Activated CD4-positive, alpha-beta T cell treated with anti-CD3 and anti-CD28 coated beads, Interleukin-2, amount 10 ng/mL, durations not matched to agents 24 days and 14 days (primary cell): Measurements from ENCODE around the gene RAD51B. TPM values are rescaled to one million over a fixed set of nuclear protein-coding genes. Genes with fewer than 3 reads are reported as not detected.

Experiments used
- DNase-seq: peaks from one replicate; pipeline ENCODE4 v3.0.0; 2022
- H3K27ac Mint-ChIP-seq: one replicate; pipeline ENCODE4 v1.8.0; 2022; ENCODE audit warnings: mild to moderate bottlenecking, mixed read lengths
- H3K27me3 Mint-ChIP-seq: one replicate; pipeline ENCODE4 v1.8.0; 2022; ENCODE audit warnings: mixed read lengths
- H3K36me3 Mint-ChIP-seq: one replicate; pipeline ENCODE4 v1.8.0; 2022; ENCODE audit warnings: low read depth, mild to moderate bottlenecking, mixed read lengths
- H3K4me1 Mint-ChIP-seq: one replicate; pipeline ENCODE4 v1.8.0; 2021; ENCODE audit warnings: mixed read lengths
- H3K4me3 Mint-ChIP-seq: one replicate; pipeline ENCODE4 v1.8.0; 2022; ENCODE audit warnings: mild to moderate bottlenecking, moderate library complexity, mixed read lengths
- H3K9me3 Mint-ChIP-seq: one replicate; pipeline ENCODE4 v1.8.0; 2021; ENCODE audit warnings: mixed read lengths
- intact Hi-C: fragments of 100-400 bp; cut with micrococcal nuclease; formaldehyde crosslinking; loops from one replicate; pipeline ENCODE4 v1.15.1; 2023
- total RNA-seq: library from RNA; stranded (reverse); gene quantifications from 2 replicates; pipeline ENCODE4 v1.2.3, GENCODE V29; 2022

Gene RAD51B
- total RNA-seq, 1 donor from 2014 or later, result 29.3 TPM

GRCh38 chr14:68393259-68393658 lies 573.7 kb downstream of the RAD51B start:
- Mint-ChIP-seq H3K36me3 (peaks cover 2% of the 10 kb centered on the region), H3K27ac (no peak overlapping the region), H3K27me3 (no peaks in the 10 kb centered on the region), H3K9me3 (peaks cover 4% of the 10 kb centered on the region), H3K4me3 (no peak overlapping the region), H3K4me1 (peaks cover 2% of the 10 kb centered on the region)
- DNase-seq, result no peak
- intact Hi-C loops, result no loop called here

- no peak overlapping the region for H3K27ac Mint-ChIP-seq
- no peak for DNase-seq
- peaks cover 2% of the 10 kb centered on the region for H3K4me1 Mint-ChIP-seq
- H3K27me3 Mint-ChIP-seq, result no peaks in the 10 kb centered on the region
- no peaks in the 10 kb centered on the region for H3K36me3 Mint-ChIP-seq
- H3K9me3 Mint-ChIP-seq, result no peaks in the 10 kb centered on the region
- intact Hi-C loops, result no loop called here
- no peak overlapping the region for H3K4me3 Mint-ChIP-seq
Observed at GRCh38 chr14:68394118-68394763, 574.7 kb downstream of the RAD51B start.

GRCh38 chr14:68394764-68395143 lies 575.2 kb downstream of the RAD51B start:
- Mint-ChIP-seq H3K4me3 (no peak overlapping the region), H3K9me3 (no peaks in the 10 kb centered on the region), H3K4me1 (peaks cover 2% of the 10 kb centered on the region), H3K27ac (no peak overlapping the region), H3K27me3 (no peaks in the 10 kb centered on the region), H3K36me3 (no peaks in the 10 kb centered on the region)
- intact Hi-C loops, result no loop called here
- no peak for DNase-seq

- no peak overlapping the region for H3K27ac Mint-ChIP-seq
- no peak overlapping the region for H3K4me3 Mint-ChIP-seq
- H3K9me3 Mint-ChIP-seq, result no peaks in the 10 kb centered on the region
- intact Hi-C loops, result no loop called here
- H3K4me1 Mint-ChIP-seq, result peaks cover 2% of the 10 kb centered on the region
- H3K36me3 Mint-ChIP-seq, result no peaks in the 10 kb centered on the region
- DNase-seq, result no peak
- no peaks in the 10 kb centered on the region for H3K27me3 Mint-ChIP-seq
Observed at GRCh38 chr14:68395604-68396003, 576.0 kb downstream of the RAD51B start.

GRCh38 chr14:68396461-68396860 lies 576.9 kb downstream of the RAD51B start:
- H3K27me3 Mint-ChIP-seq, result no peaks in the 10 kb centered on the region
- no peaks in the 10 kb centered on the region for H3K36me3 Mint-ChIP-seq
- intact Hi-C loops, result no loop called here
- no peak for DNase-seq
- no peak overlapping the region for H3K27ac Mint-ChIP-seq
- H3K4me3 Mint-ChIP-seq, result no peak overlapping the region
- peaks cover 2% of the 10 kb centered on the region for H3K4me1 Mint-ChIP-seq
- H3K9me3 Mint-ChIP-seq, result no peaks in the 10 kb centered on the region

GRCh38 chr14:68397371-68397811 lies 577.8 kb downstream of the RAD51B start:
- Mint-ChIP-seq H3K27me3 (no peaks in the 10 kb centered on the region), H3K27ac (no peak overlapping the region), H3K9me3 (no peaks in the 10 kb centered on the region), H3K36me3 (no peaks in the 10 kb centered on the region), H3K4me3 (no peak overlapping the region), H3K4me1 (peaks cover 2% of the 10 kb centered on the region)
- intact Hi-C loops, result no loop called here
- no peak for DNase-seq

GRCh38 chr14:68397822-68398221 lies 578.2 kb downstream of the RAD51B start:
- no peak overlapping the region for H3K27ac Mint-ChIP-seq
- H3K27me3 Mint-ChIP-seq, result no peaks in the 10 kb centered on the region
- no peaks in the 10 kb centered on the region for H3K9me3 Mint-ChIP-seq
- intact Hi-C loops, result no loop called here
- DNase-seq, result no peak
- H3K4me1 Mint-ChIP-seq, result peaks cover 1% of the 10 kb centered on the region
- no peaks in the 10 kb centered on the region for H3K36me3 Mint-ChIP-seq
- H3K4me3 Mint-ChIP-seq, result no peak overlapping the region

GRCh38 chr14:68398370-68398769 lies 578.8 kb downstream of the RAD51B start:
- Mint-ChIP-seq H3K27ac (no peak overlapping the region), H3K9me3 (no peaks in the 10 kb centered on the region), H3K27me3 (no peaks in the 10 kb centered on the region), H3K4me3 (no peak overlapping the region), H3K36me3 (no peaks in the 10 kb centered on the region), H3K4me1 (no peaks in the 10 kb centered on the region)
- DNase-seq, result no peak
- intact Hi-C loops, result no loop called here

- H3K27me3 Mint-ChIP-seq, result no peaks in the 10 kb centered on the region
- peaks cover 13% of the 10 kb centered on the region for H3K4me1 Mint-ChIP-seq
- H3K4me3 Mint-ChIP-seq, result no peak overlapping the region
- H3K36me3 Mint-ChIP-seq, result no peaks in the 10 kb centered on the region
- no peaks in the 10 kb centered on the region for H3K9me3 Mint-ChIP-seq
- no peak overlapping the region for H3K27ac Mint-ChIP-seq
- intact Hi-C loops, result no loop called here
- DNase-seq, result no peak
Observed at GRCh38 chr14:68399971-68400370, 580.4 kb downstream of the RAD51B start.

GRCh38 chr14:68401317-68401716 lies 581.7 kb downstream of the RAD51B start:
- no peaks in the 10 kb centered on the region for H3K36me3 Mint-ChIP-seq
- no peak for DNase-seq
- intact Hi-C loops, result no loop called here
- no peaks in the 10 kb centered on the region for H3K9me3 Mint-ChIP-seq
- no peak overlapping the region for H3K4me3 Mint-ChIP-seq
- H3K4me1 Mint-ChIP-seq, result peaks cover 13% of the 10 kb centered on the region
- no peak overlapping the region for H3K27ac Mint-ChIP-seq
- no peaks in the 10 kb centered on the region for H3K27me3 Mint-ChIP-seq

GRCh38 chr14:68401855-68402254 lies 582.3 kb downstream of the RAD51B start:
- no peak for DNase-seq
- H3K36me3 Mint-ChIP-seq, result no peaks in the 10 kb centered on the region
- no peaks in the 10 kb centered on the region for H3K9me3 Mint-ChIP-seq
- peaks cover 13% of the 10 kb centered on the region for H3K4me1 Mint-ChIP-seq
- no peaks in the 10 kb centered on the region for H3K27me3 Mint-ChIP-seq
- no peak overlapping the region for H3K27ac Mint-ChIP-seq
- intact Hi-C loops, result no loop called here
- H3K4me3 Mint-ChIP-seq, result no peak overlapping the region

- Mint-ChIP-seq H3K36me3 (no peaks in the 10 kb centered on the region), H3K4me3 (no peak overlapping the region), H3K27ac (no peak overlapping the region), H3K4me1 (peaks cover 13% of the 10 kb centered on the region), H3K27me3 (no peaks in the 10 kb centered on the region), H3K9me3 (no peaks in the 10 kb centered on the region)
- no peak for DNase-seq
- intact Hi-C loops, result no loop called here
Observed at GRCh38 chr14:68402525-68403101, 583.0 kb downstream of the RAD51B start.

- H3K36me3 Mint-ChIP-seq, result no peaks in the 10 kb centered on the region
- peaks cover 15% of the 10 kb centered on the region for H3K4me1 Mint-ChIP-seq
- H3K4me3 Mint-ChIP-seq, result no peak overlapping the region
- H3K27ac Mint-ChIP-seq, result no peak overlapping the region
- DNase-seq, result no peak
- no peaks in the 10 kb centered on the region for H3K27me3 Mint-ChIP-seq
- H3K9me3 Mint-ChIP-seq, result no peaks in the 10 kb centered on the region
- intact Hi-C loops, result no loop called here
Observed at GRCh38 chr14:68403191-68404145, 583.9 kb downstream of the RAD51B start.

- Mint-ChIP-seq H3K27ac (peak overlapping the region; percentile 49), H3K4me3 (no peak overlapping the region), H3K27me3 (no peaks in the 10 kb centered on the region), H3K36me3 (no peaks in the 10 kb centered on the region), H3K9me3 (no peaks in the 10 kb centered on the region), H3K4me1 (peaks cover 18% of the 10 kb centered on the region)
- DNase-seq, result no peak
- intact Hi-C loops, result no loop called here
Observed at GRCh38 chr14:68404146-68404527, 584.6 kb downstream of the RAD51B start.
